Gastrocnemius medialis (tissue), 4 donors: ENCODE results near the gene SYNRG. TPM values are rescaled to one million over a fixed set of nuclear protein-coding genes. Genes with fewer than 3 reads are reported as not detected.
A peak's percentile ranks its signal among the peaks of the same experiment; 100 is the strongest.

Source experiments
- ATAC-seq, 2 donors: fragments of 150-250 bp; one replicate each; pipeline ENCODE4 v1.9.1; 2016
- DNase-seq, 2 donors: peaks; one replicate each; pipeline ENCODE4 v3.0.0-alpha.2; 2019
- H3K27ac ChIP-seq, 4 donors: fragments of 200-600 bp; sonication (generic); 1 replicate in 1 of 4; 2 replicates in 3 of 4; pipeline ENCODE4 v1.5.1; 2016 to 2018; ENCODE audit warnings: mild to moderate bottlenecking in 2 of 4, moderate library complexity in 1 of 4
- H3K27me3 ChIP-seq, 3 donors: fragments of 200-600 bp; sonication (generic) in 2 of 3; 1 replicate in 1 of 3; 2 replicates in 2 of 3; pipeline versions ENCODE4 v1.5.1 to v1.6.0; 2016 to 2019; ENCODE audit warnings: mild to moderate bottlenecking in 1 of 3, moderate library complexity in 1 of 3
- H3K36me3 ChIP-seq, 2 donors: fragments of 200-600 bp; sonication (generic) in 1 of 2; one replicate each; pipeline ENCODE4 v1.5.1; 2017 to 2018
- H3K4me1 ChIP-seq, 2 donors: fragments of 200-600 bp; sonication (generic) in 1 of 2; one replicate each; pipeline ENCODE4 v1.5.1; 2016 to 2017; ENCODE audit warnings: mild to moderate bottlenecking in 2 of 2
- H3K4me3 ChIP-seq, 4 donors: fragments of 200-600 bp; sonication (generic) in 3 of 4; 1 replicate in 1 of 4; 2 replicates in 3 of 4; pipeline ENCODE4 v1.5.1; 2016 to 2019; ENCODE audit warnings: mild to moderate bottlenecking in 2 of 4
- H3K9me3 ChIP-seq, 3 donors: fragments of 200-600 bp; sonication (generic) in 2 of 3; 1 replicate in 1 of 3; 2 replicates in 2 of 3; pipeline ENCODE4 v1.5.1; 2016 to 2019
- CTCF ChIP-seq, 5 experiments: fragments of 450-650 bp in 3 of 5; fragments of 200-600 bp in 2 of 5; sonication (generic) in 2 of 5; IDR thresholded peaks in 4 of 5; conservative IDR thresholded peaks in 1 of 5; 1 replicate in 4 of 5; 2 replicates in 1 of 5; pipeline ENCODE4 v1.5.1; 2016 to 2019; ENCODE audit warnings: antibody characterized with exemption in 5 of 5, mild to moderate bottlenecking in 3 of 5, moderate library complexity in 3 of 5
- POLR2A ChIP-seq, 2 donors: fragments of 450-650 bp; IDR thresholded peaks; one replicate each; pipeline ENCODE4 v1.6.1; 2017; ENCODE audit warnings: antibody characterized with exemption in 2 of 2, mild to moderate bottlenecking in 2 of 2, moderate library complexity in 2 of 2
- in situ Hi-C, 4 donors: fragments of 200-750 bp; cut with MboI; loops; one replicate each; pipeline versions ENCODE4 v1.15.0 to v1.8.0; 2017; ENCODE audit warnings: low sequenced_read_pairs in 4 of 4
- intact Hi-C: fragments of 100-400 bp; cut with DNase I; formaldehyde crosslinking; loops from one replicate; pipeline ENCODE4 v1.15.1; 2023; ENCODE audit warnings: low total_unique reads
- total RNA-seq, 4 donors: library from RNA; depleted of rRNA; stranded (reverse); fragments of >200 nt; gene quantifications; one replicate each; pipeline versions ENCODE4 v1.1.0 to v1.2.3, GENCODE V29; 2016

Gene SYNRG
- total RNA-seq, 4 donors from 2014 or later = 16.0 to 25.0 (median 21.9) TPM

- DNase-seq (no peak), ATAC-seq (no peak)
- Histone ChIP-seq H3K9me3 (no peaks in the 10 kb centered on the region), H3K4me1 (peaks cover 28 to 30% of the 10 kb centered on the region in 2 donors), H3K36me3 (peaks cover 0 to 5% of the 10 kb centered on the region in 2 donors), H3K27ac (peak overlapping the region in 3 of 4 donors; percentile 90 to 98 (median 92)), H3K4me3 (peak overlapping the region; percentile 79 to 98 (median 86)), H3K27me3 (no peaks in the 10 kb centered on the region)
- no peak for TF ChIP-seq CTCF (IDR thresholded peaks at IDR 0.05 in 4 of 5, conservative IDR thresholded peaks at IDR 0.05 in 1 of 5)
- no peak for TF ChIP-seq POLR2A (IDR thresholded peaks at IDR 0.05)
- intact Hi-C loops = loop anchor here (2.0 kb wide), 1 partner anchor 35 kb away; the partner anchor contains the start of gene DDX52
- in situ Hi-C loops = loop anchor here in 1 of 4 donors (25.0 kb wide), 1 partner anchor 1070 kb away; the partner anchor contains the start of genes GGNBP2, MYO19 and PIGW
Measured at GRCh38 chr17:37607637-37608331, 1.4 kb downstream of the SYNRG start.

- peaks cover 28 to 30% of the 10 kb centered on the region in 2 donors for H3K4me1 ChIP-seq
- H3K4me3 ChIP-seq = no peak overlapping the region
- in situ Hi-C loops = loop anchor here in 1 of 4 donors (25.0 kb wide), 1 partner anchor 1069 kb away; the partner anchor contains the start of genes GGNBP2, MYO19 and PIGW
Measured at GRCh38 chr17:37605813-37606505, 3.3 kb downstream of the SYNRG start.

GRCh38 chr17:37605081-37605480 lies 4.1 kb downstream of the SYNRG start:
- Histone ChIP-seq H3K36me3 (peaks cover 0 to 6% of the 10 kb centered on the region in 2 donors), H3K27ac (no peak overlapping the region), H3K9me3 (no peaks in the 10 kb centered on the region), H3K27me3 (no peaks in the 10 kb centered on the region), H3K4me1 (peaks cover 28 to 30% of the 10 kb centered on the region in 2 donors), H3K4me3 (no peak overlapping the region)
- in situ Hi-C loops = loop anchor here in 1 of 4 donors (25.0 kb wide), 1 partner anchor 1068 kb away; the partner anchor contains the start of genes GGNBP2, MYO19 and PIGW
- TF ChIP-seq POLR2A (IDR thresholded peaks at IDR 0.05) (no peak), CTCF (IDR thresholded peaks at IDR 0.05 in 4 of 5, conservative IDR thresholded peaks at IDR 0.05 in 1 of 5) (no peak)
- intact Hi-C loops = no loop called here
- no peak for DNase-seq
- no peak for ATAC-seq

More at GRCh38 chr17:37605813-37606505, 3.3 kb downstream of the SYNRG start:
- no peaks in the 10 kb centered on the region for H3K36me3 ChIP-seq
- ATAC-seq (no peak), DNase-seq (no peak)
- intact Hi-C loops = no loop called here
- H3K9me3 ChIP-seq = no peaks in the 10 kb centered on the region
- H3K27me3 ChIP-seq = no peaks in the 10 kb centered on the region
- no peak overlapping the region for H3K27ac ChIP-seq
- no peak for TF ChIP-seq CTCF (IDR thresholded peaks at IDR 0.05 in 4 of 5, conservative IDR thresholded peaks at IDR 0.05 in 1 of 5)
- TF ChIP-seq POLR2A (IDR thresholded peaks at IDR 0.05) = no peak

GRCh38 chr17:37604556-37604955 lies 4.7 kb downstream of the SYNRG start:
- ATAC-seq (no peak), DNase-seq (no peak)
- in situ Hi-C loops = loop anchor here in 1 of 4 donors (25.0 kb wide), 1 partner anchor 1067 kb away; the partner anchor contains the start of genes GGNBP2, MYO19 and PIGW
- intact Hi-C loops = no loop called here
- TF ChIP-seq POLR2A (IDR thresholded peaks at IDR 0.05) (no peak), CTCF (IDR thresholded peaks at IDR 0.05 in 4 of 5, conservative IDR thresholded peaks at IDR 0.05 in 1 of 5) (no peak)
- no peak overlapping the region for H3K4me3 ChIP-seq
- H3K4me1 ChIP-seq = peaks cover 27 to 28% of the 10 kb centered on the region in 2 donors
- H3K9me3 ChIP-seq = no peaks in the 10 kb centered on the region
- H3K27ac ChIP-seq = no peak overlapping the region
- no peaks in the 10 kb centered on the region for H3K27me3 ChIP-seq
- H3K36me3 ChIP-seq = peaks cover 0 to 11% of the 10 kb centered on the region in 2 donors
